ENCODE results near the gene UACA.

GRCh38 chr15:70658641-70659040 lies 104.7 kb downstream of the UACA start:
- no peak for TF ChIP-seq CTCF (conservative IDR thresholded peaks at IDR 0.05; ENCODE audit: low read length)
- no peak for TF ChIP-seq EZH2phosphoT487 (IDR thresholded peaks at IDR 0.05; ENCODE audit: borderline replicate concordance)
